Spleen (tissue), 11 donors: Measurements from ENCODE around the gene NRXN3. TPM values are rescaled to one million over a fixed set of nuclear protein-coding genes. Genes with fewer than 3 reads are reported as not detected.

Source experiments
- DNase-seq: peaks from one replicate; pipeline ENCODE4 v3.0.0-alpha.2; 2020
- H3K27ac ChIP-seq, 8 donors: fragments of 200-600 bp; sonication (generic) in 7 of 8; 1 replicate in 4 of 8; 2 replicates in 4 of 8; pipeline versions ENCODE4 v1.5.0 to v1.8.0; 2016 to 2021; ENCODE audit warnings: inconsistent platforms in 4 of 8, mild to moderate bottlenecking in 4 of 8, moderate library complexity in 1 of 8
- H3K27me3 ChIP-seq, 7 donors: fragments of 200-600 bp; sonication (generic) in 6 of 7; replicated peaks in 1 of 7; 1 replicate in 4 of 7; 2 replicates in 3 of 7; pipeline versions ENCODE4 v1.5.0 to v1.8.0; 2016 to 2021; ENCODE audit warnings: inconsistent platforms in 3 of 7, mild to moderate bottlenecking in 1 of 7
- H3K36me3 ChIP-seq, 6 donors: fragments of 200-600 bp; sonication (generic) in 5 of 6; 1 replicate in 4 of 6; 2 replicates in 2 of 6; pipeline versions ENCODE4 v1.5.0 to v1.8.0; 2016 to 2021; ENCODE audit warnings: inconsistent platforms in 2 of 6
- H3K4me1 ChIP-seq, 6 donors: fragments of 200-600 bp; sonication (generic) in 5 of 6; 1 replicate in 3 of 6; 2 replicates in 3 of 6; pipeline versions ENCODE4 v1.5.0 to v1.8.0; 2016 to 2021; ENCODE audit warnings: inconsistent platforms in 3 of 6
- H3K4me3 ChIP-seq, 8 donors: fragments of 200-600 bp; sonication (generic) in 7 of 8; 1 replicate in 4 of 8; 2 replicates in 4 of 8; pipeline versions ENCODE4 v1.5.0 to v1.8.0; 2016 to 2021; ENCODE audit warnings: inconsistent platforms in 4 of 8, mild to moderate bottlenecking in 4 of 8, moderate library complexity in 2 of 8
- H3K9me3 ChIP-seq, 8 donors: fragments of 200-600 bp; sonication (generic) in 7 of 8; 1 replicate in 4 of 8; 2 replicates in 4 of 8; pipeline versions ENCODE4 v1.5.0 to v1.8.0; 2016 to 2021; ENCODE audit warnings: inconsistent platforms in 4 of 8
- POLR2A ChIP-seq, 3 donors: fragments of 450-650 bp; IDR thresholded peaks; one replicate each; pipeline ENCODE4 v1.5.1; 2017; ENCODE audit warnings: antibody characterized with exemption in 3 of 3, mild to moderate bottlenecking in 1 of 3
- POLR2AphosphoS5 ChIP-seq, 3 donors: sonication (generic); formaldehyde crosslinking; IDR thresholded peaks; one replicate each; pipeline ENCODE4 v1.5.1; 2017; ENCODE audit warnings: antibody characterized with exemption in 3 of 3
- WGBS, 5 donors: extraction: QIAGEN DNeasy Blood & Tissue Kit in 3 of 5; methylation state at CpG; one replicate each; pipeline versions ENCODE4 v1.1.5 to v1.1.7; 2013 to 2018; 5-methylcytosine and 5-hydroxymethylcytosine counted together
- intact Hi-C: fragments of 100-400 bp; cut with DNase I; formaldehyde crosslinking; loops from one replicate; pipeline ENCODE4 v1.15.0; 2023; ENCODE audit warnings: low total_unique reads
- polyA plus RNA-seq, 3 donors: library from polyadenylated mRNA; stranded (reverse); fragments of 200-250 nt; gene quantifications; one replicate each; pipeline ENCODE4 v1.2.1, GENCODE V29; 2013
- total RNA-seq, 7 donors: library from RNA; depleted of rRNA in 3 of 7; stranded (reverse); fragments of >200 nt in 3 of 7; fragmentation: NEBNext Ultra II Directional in 4 of 7; extraction: Animal tissue kit (Norgen Biotek cat#: 25700) in 4 of 7; gene quantifications; one replicate each; pipeline versions ENCODE4 v1.1.0 to v1.2.1, GENCODE V29; 2016 to 2021
- TF ChIP-seq, protein P1 (sequence below), 11 experiments: fragments of 200-600 bp in 7 of 11; fragments of 450-650 bp in 4 of 11; sonication (generic) in 4 of 11; IDR thresholded peaks in 8 of 11; conservative IDR thresholded peaks in 3 of 11; 1 replicate in 7 of 11; 2 replicates in 4 of 11; pipeline versions ENCODE4 v1.4.0 to v1.8.0; 2016 to 2021; ENCODE audit warnings: antibody characterized with exemption in 11 of 11, inconsistent platforms in 4 of 11, mild to moderate bottlenecking in 1 of 11
- donor health status: healthy with polysubstance abuse.
- donor health status: DM: no; HTN: no; CAD: no; lungs with moderate emphysema.
- donor health status: DM: no; HTN: no; CAD: no.
- donor health status: Bipolar disorder and iron deficiency.
- donor health status: healthy.
- donor health status: DM: no; HTN: no; CAD: no.
- donor health status: DM: yes; HTN: yes; CAD: no.

NRXN3 gene
- total and polyA plus RNA-seq, 10 donors, result 0.21 to 11.5 (median 1.6) TPM

DNA sequence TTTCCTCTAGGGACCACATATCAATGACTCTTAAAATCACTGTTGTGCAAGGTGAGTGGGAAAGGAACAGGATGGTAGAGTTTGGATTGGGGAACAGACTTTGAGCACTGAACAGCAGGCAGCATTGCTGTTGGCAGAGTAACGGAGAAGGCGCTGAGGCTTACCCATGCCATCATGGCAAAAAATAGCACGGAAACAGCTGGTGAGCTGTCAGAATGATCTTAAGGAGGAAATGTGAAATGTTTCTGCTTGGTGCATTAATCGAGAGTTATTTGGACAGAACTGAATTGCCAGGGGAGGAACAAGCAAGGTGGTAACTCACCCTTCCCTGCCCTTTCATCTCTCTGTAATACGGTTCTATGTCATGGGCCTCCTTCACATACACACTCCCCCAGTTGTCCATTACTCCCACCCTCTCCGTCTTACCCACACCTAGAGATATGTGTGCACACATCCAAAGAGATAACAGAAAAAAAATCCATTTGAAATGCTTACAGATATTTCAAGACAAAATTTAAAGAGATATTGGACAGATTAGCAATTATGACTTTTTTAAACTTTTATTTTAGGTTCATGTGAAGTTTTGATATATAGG, 1468.6 kb downstream of the NRXN3 start:
- TF ChIP-seq, protein P1, sequence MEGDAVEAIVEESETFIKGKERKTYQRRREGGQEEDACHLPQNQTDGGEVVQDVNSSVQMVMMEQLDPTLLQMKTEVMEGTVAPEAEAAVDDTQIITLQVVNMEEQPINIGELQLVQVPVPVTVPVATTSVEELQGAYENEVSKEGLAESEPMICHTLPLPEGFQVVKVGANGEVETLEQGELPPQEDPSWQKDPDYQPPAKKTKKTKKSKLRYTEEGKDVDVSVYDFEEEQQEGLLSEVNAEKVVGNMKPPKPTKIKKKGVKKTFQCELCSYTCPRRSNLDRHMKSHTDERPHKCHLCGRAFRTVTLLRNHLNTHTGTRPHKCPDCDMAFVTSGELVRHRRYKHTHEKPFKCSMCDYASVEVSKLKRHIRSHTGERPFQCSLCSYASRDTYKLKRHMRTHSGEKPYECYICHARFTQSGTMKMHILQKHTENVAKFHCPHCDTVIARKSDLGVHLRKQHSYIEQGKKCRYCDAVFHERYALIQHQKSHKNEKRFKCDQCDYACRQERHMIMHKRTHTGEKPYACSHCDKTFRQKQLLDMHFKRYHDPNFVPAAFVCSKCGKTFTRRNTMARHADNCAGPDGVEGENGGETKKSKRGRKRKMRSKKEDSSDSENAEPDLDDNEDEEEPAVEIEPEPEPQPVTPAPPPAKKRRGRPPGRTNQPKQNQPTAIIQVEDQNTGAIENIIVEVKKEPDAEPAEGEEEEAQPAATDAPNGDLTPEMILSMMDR (IDR thresholded peaks at IDR 0.05 in 8 of 11, conservative IDR thresholded peaks at IDR 0.05 in 3 of 11), result no peak
- TF ChIP-seq POLR2A (IDR thresholded peaks at IDR 0.05) (no peak), POLR2AphosphoS5 (IDR thresholded peaks at IDR 0.05) (no peak)
- intact Hi-C loops, result no loop called here
- Histone ChIP-seq H3K27me3 (no peaks in the 10 kb centered on the region), H3K4me1 (no peaks in the 10 kb centered on the region), H3K9me3 (peaks cover 0 to 2% (median 0%) of the 10 kb centered on the region in 8 donors), H3K36me3 (no peaks in the 10 kb centered on the region), H3K4me3 (no peak overlapping the region), H3K27ac (no peak overlapping the region)
- WGBS, 5 donors, result 46 to 74% (median 54%) methylated on average over 6 of the region's 6 CpGs
- DNase-seq, result no peak

DNA sequence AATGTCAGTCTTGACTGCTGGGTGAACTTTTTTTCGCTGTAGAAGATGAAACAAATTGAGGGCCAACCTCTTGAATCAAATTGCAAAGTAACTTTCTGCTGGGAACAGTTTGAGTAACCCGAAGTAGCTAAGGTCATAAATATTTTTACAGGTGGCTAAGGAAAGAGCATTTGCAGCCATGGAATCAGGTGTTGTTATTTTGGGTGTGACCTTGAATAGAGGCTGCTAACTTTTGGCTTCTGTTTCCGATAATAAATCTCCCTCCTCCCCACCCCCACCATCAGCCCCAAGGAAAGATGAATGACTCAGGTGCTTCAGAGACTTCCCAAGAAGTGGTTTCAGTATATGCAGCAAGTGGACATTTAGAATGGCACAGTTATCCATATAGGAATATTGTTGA, 1469.4 kb downstream of the NRXN3 start:
- Histone ChIP-seq H3K36me3 (no peaks in the 10 kb centered on the region), H3K4me3 (no peak overlapping the region), H3K27ac (no peak overlapping the region), H3K9me3 (peaks cover 0 to 2% (median 0%) of the 10 kb centered on the region in 8 donors), H3K27me3 (no peaks in the 10 kb centered on the region), H3K4me1 (no peaks in the 10 kb centered on the region)
- DNase-seq, result no peak
- WGBS, 5 donors, result 61 to 75% (median 69%) methylated on average over 3 of the region's 3 CpGs
- no peak for TF ChIP-seq POLR2AphosphoS5 (IDR thresholded peaks at IDR 0.05)
- TF ChIP-seq, protein P1 (IDR thresholded peaks at IDR 0.05 in 8 of 11, conservative IDR thresholded peaks at IDR 0.05 in 3 of 11), result no peak
- no peak for TF ChIP-seq POLR2A (IDR thresholded peaks at IDR 0.05)
- intact Hi-C loops, result no loop called here

DNA sequence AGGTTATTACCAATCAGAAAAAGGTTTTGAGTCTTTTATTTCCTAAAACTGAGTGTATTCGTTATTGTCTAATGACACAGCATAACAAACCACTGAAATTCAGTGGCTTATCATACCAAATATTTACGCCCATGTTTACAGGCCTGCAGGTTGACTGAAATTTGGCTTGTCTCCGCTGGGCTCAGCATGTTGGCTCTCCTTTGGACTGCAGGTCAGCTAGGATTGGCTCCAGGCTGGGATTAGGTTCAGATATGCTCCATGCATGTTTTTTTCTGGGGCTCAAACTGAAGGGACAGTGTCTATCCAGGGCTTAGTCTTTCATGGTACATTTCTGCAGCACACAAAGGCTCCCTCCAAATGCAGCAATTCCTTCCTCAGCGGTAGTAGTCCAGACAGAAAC, 1471.2 kb downstream of the NRXN3 start:
- no peak overlapping the region for H3K27ac ChIP-seq
- DNase-seq, result no peak
- 75 to 83% (median 79%) methylated on average over 4 of the region's 4 CpGs for WGBS, 5 donors
- no peaks in the 10 kb centered on the region for H3K36me3 ChIP-seq
- TF ChIP-seq POLR2AphosphoS5 (IDR thresholded peaks at IDR 0.05) (no peak), POLR2A (IDR thresholded peaks at IDR 0.05) (no peak)
- TF ChIP-seq, protein P1 (IDR thresholded peaks at IDR 0.05 in 8 of 11, conservative IDR thresholded peaks at IDR 0.05 in 3 of 11), result no peak
- no peak overlapping the region for H3K4me3 ChIP-seq
- no peaks in the 10 kb centered on the region for H3K27me3 ChIP-seq
- H3K4me1 ChIP-seq, result no peaks in the 10 kb centered on the region
- H3K9me3 ChIP-seq, result no peaks in the 10 kb centered on the region
- intact Hi-C loops, result no loop called here

DNA sequence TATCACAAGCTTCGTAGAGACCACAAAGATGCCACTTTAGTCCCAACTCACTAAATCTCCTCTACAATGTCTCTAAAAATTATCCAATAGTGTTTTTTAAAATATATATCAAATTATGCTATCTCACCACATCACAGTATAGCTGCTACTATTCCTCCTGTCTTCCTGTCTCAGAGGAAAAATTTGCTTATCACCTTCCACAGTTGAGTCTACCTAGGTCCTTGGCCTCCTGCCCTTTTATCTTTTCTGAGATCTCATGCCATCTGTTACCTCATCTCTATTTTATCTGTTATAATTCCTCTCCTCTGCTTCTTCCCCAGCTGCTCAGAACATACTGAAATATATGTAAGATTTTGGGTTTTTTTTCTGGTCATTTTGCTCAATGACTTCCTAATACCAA, 1473.0 kb downstream of the NRXN3 start:
- H3K9me3 ChIP-seq, result no peaks in the 10 kb centered on the region
- H3K4me1 ChIP-seq, result no peaks in the 10 kb centered on the region
- H3K4me3 ChIP-seq, result no peak overlapping the region
- no peaks in the 10 kb centered on the region for H3K27me3 ChIP-seq
- intact Hi-C loops, result no loop called here
- no peak for DNase-seq
- H3K27ac ChIP-seq, result no peak overlapping the region
- WGBS, 5 donors, result 22 to 77% (median 61%) methylated on average over 1 of the region's 1 CpG
- TF ChIP-seq POLR2AphosphoS5 (IDR thresholded peaks at IDR 0.05) (no peak), POLR2A (IDR thresholded peaks at IDR 0.05) (no peak)
- TF ChIP-seq, protein P1 (IDR thresholded peaks at IDR 0.05 in 8 of 11, conservative IDR thresholded peaks at IDR 0.05 in 3 of 11), result no peak
- no peaks in the 10 kb centered on the region for H3K36me3 ChIP-seq
